Epithelial cell of esophagus (primary cell): Measurements from ENCODE around the gene ADAMTS17.

ENCODE experiments used
- DNase-seq: peaks from one replicate; pipeline ENCODE4 v3.0.0; 2010; ENCODE audit warnings: low read depth
- H3K4me3 ChIP-seq: 2 replicates; pipeline ENCODE4 v1.5.1; 2011; ENCODE audit warnings: mild to moderate bottlenecking, low read length, control low read depth
- CTCF ChIP-seq: IDR thresholded peaks from 2 replicates; pipeline ENCODE4 v1.5.1; 2011; ENCODE audit warnings: low read depth, mild to moderate bottlenecking, low read length, control low read depth, inconsistent platforms; ENCODE audit not compliant: insufficient read depth; ENCODE audit errors: missing control alignments

ADAMTS17 gene

GRCh38 chr15:100058458-100058857, 283.3 kb downstream of the ADAMTS17 start:
- TF ChIP-seq CTCF, result no peak
- H3K4me3 ChIP-seq, result no peak overlapping the region
- no peak for DNase-seq

- TF ChIP-seq CTCF, result no peak
- no peak for DNase-seq
- no peak overlapping the region for H3K4me3 ChIP-seq
Measured at GRCh38 chr15:100057281-100057680, 284.5 kb downstream of the ADAMTS17 start.

GRCh38 chr15:100056411-100057072, 285.2 kb downstream of the ADAMTS17 start:
- no peak for TF ChIP-seq CTCF
- no peak for DNase-seq
- H3K4me3 ChIP-seq, result no peak overlapping the region

DNA sequence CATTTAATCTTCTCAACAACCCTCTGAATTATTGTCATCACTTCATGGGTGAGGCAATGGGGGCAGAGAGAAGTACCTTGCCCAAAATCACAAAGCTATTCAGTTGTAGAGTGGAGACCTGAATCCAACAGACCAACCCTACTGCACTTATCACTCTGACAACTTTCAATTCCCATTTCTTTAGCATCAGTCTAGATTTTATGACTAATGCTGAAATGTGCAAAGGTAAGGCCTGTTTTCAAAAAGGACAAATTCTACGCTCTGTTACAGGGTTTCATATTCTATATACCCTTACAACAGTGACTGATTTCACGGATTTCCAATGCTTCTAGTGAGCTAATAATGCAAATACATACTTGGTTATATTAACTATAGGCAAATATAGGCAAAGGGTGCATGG, 286.0 kb downstream of the ADAMTS17 start:
- no peak for TF ChIP-seq CTCF
- no peak for DNase-seq
- no peak overlapping the region for H3K4me3 ChIP-seq

- no peak for DNase-seq
- TF ChIP-seq CTCF, result no peak
- H3K4me3 ChIP-seq, result no peak overlapping the region
Measured at GRCh38 chr15:100054539-100054938, 287.2 kb downstream of the ADAMTS17 start.

DNA sequence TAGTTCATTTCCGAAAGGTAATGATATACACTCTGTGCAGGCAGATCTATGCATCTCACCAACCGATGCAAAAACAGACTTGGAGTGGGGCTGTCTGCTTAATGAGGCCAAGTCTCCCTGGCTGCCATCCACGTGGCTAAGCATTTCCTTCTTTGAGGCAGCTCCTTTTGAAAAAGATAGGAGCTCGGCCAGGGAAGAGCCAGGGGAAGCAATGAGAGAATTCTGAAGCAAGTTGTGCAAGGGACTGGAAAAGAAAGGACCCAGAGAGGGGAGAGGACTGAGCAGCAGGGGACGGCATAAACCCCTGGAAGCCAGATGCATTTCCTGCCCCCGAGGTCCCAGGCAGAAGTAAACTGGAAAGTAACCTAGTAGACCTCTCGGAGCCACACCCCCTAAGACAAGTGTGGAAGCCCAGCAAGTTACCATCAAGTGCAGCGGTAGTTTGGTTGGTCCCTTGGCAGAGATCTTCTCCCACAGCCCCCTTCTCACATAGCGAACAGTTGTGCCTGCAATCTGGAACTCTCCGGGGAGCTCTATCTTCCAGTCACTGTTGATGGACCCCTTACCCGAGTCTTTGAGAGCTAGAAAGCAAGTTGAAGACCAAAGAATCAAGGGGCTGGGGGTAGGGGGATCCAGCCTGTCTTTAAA, 288.2 kb downstream of the ADAMTS17 start:
- no peak for DNase-seq
- TF ChIP-seq CTCF, result no peak

More for the DNA sequence above, 288.2 kb downstream of the ADAMTS17 start:
- H3K4me3 ChIP-seq, result no peak overlapping the region
